Measurements from ENCODE around the gene TRIM8. TPM values are rescaled to one million over a fixed set of nuclear protein-coding genes. Genes with fewer than 3 reads are reported as not detected.

Gene TRIM8
- total and polyA plus RNA-seq, 9 of the 15 experiments (the other 6 are each of a cell fraction or from before 2014, with no cell fraction given), result 1.7 to 26.0 (median 9.1) TPM

GRCh38 chr10:102652170-102652916 is 8.1 kb downstream of the TRIM8 start:
- POLR2A ChIA-PET, result interaction anchor here (0.7 kb wide), 1 partner anchor 59 kb away, joined by 3 read pairs; no protein-coding TSS in a partner anchor
- peak overlapping the region in 1 of 2 experiments; percentile 64; a peak in 1 of 4 replicates for H3K9ac ChIP-seq (ENCODE audit: insufficient read depth in 1 of 2, low read depth in 2 of 2, low read length in 2 of 2)
- in situ Hi-C loops (cut with MboI) (no loop called here), intact Hi-C loops (cut with micrococcal nuclease) (no loop called here)
- CTCF ChIA-PET (ENCODE audit: low intra/inter-chr PET ratio), result no interaction called here
- DNase-seq (ENCODE audit: extremely low read depth in 1 of 4, low spot score in 3 of 4), result no peak
- H3K4me2 ChIP-seq (ENCODE audit: insufficient read depth, low read length), result no peak overlapping the region
- no peaks in the 10 kb centered on the region for H4K20me1 ChIP-seq (replicated peaks; ENCODE audit: control insufficient read depth, insufficient read depth, low read length)
- H3K27ac ChIP-seq (ENCODE audit: extremely low read depth, low read depth, low read length), result no peak overlapping the region
- FAIRE-seq, result no peak
- peaks cover 46% of the 10 kb centered on the region; the same call in 2 of the 3 replicates for H3K36me3 ChIP-seq (ENCODE audit: control insufficient read depth, insufficient read depth, low read length)
- no peak for ATAC-seq
- H3K4me3 ChIP-seq, result no peak overlapping the region
- H2AFZ ChIP-seq (ENCODE audit: low read depth, low read length), result no peak overlapping the region
- peaks cover 56% of the 10 kb centered on the region for H3K79me2 ChIP-seq (ENCODE audit: control insufficient read depth, insufficient read depth, low read length)
- H3K9me3 ChIP-seq (replicated peaks; ENCODE audit: control insufficient read depth, insufficient read depth, low read depth, low read length), result no peaks in the 10 kb centered on the region
- BruUV-seq (replicated peaks), result no TSS peak
- no peaks in the 10 kb centered on the region for H3K9me1 ChIP-seq (ENCODE audit: control insufficient read depth, insufficient read depth, low read length)
- no peaks in the 10 kb centered on the region for H3K27me3 ChIP-seq (ENCODE audit: control insufficient read depth in 2 of 2, insufficient read depth in 2 of 2, low read length in 2 of 2)
- H3K4me1 ChIP-seq (replicated peaks in 1 of 2; ENCODE audit: control insufficient read depth in 2 of 2, insufficient read depth in 2 of 2, low read length in 2 of 2), result peaks cover 0 to 47% of the 10 kb centered on the region in 2 experiments; a peak in 3 of 5 replicates
- 67% methylated on average over 9 of the region's 12 CpGs for WGBS (ENCODE audit: insufficient coverage, low coverage, missing lambda C conversion rate)
- TF ChIP-seq UBTF (IDR thresholded peaks at IDR 0.05; ENCODE audit: borderline replicate concordance in 1 of 2, low read depth in 2 of 2, low read length in 2 of 2) (no peak), NFATC3 (IDR thresholded peaks at IDR 0.05) (no peak), ARID2 (IDR thresholded peaks at IDR 0.05) (no peak), FOS (IDR thresholded peaks at IDR 0.05; ENCODE audit: extremely low read depth, insufficient read length) (no peak), TBL1XR1 (IDR thresholded peaks at IDR 0.05; ENCODE audit: low read length in 2 of 2) (no peak), HNRNPL (IDR thresholded peaks at IDR 0.05; ENCODE audit: low read depth, low read length) (no peak), SMARCA4 (IDR thresholded peaks at IDR 0.05) (no peak), MECOM (CRISPR knock-in tag; IDR thresholded peaks at IDR 0.05) (no peak), ZBTB49 (CRISPR knock-in tag; IDR thresholded peaks at IDR 0.05; ENCODE audit: borderline replicate concordance) (no peak), HDAC6 (IDR thresholded peaks at IDR 0.05; ENCODE audit: low read depth, low read length) (no peak), MLX (CRISPR knock-in tag; conservative IDR thresholded peaks at IDR 0.05) (no peak), MCM5 (IDR thresholded peaks at IDR 0.05; ENCODE audit: low read depth) (no peak), STAT6 (CRISPR knock-in tag; IDR thresholded peaks at IDR 0.05) (no peak)
